Occipital lobe (tissue), 2 donors: ENCODE results near the gene PDE6C. TPM values are rescaled to one million over a fixed set of nuclear protein-coding genes. Genes with fewer than 3 reads are reported as not detected.
"Not testable (repeated sequence)": the region's sequence is repeated elsewhere in the genome, so short reads cannot be mapped to it uniquely, and the experiment has no call there.

ENCODE experiments used
- DNase-seq: peaks from one replicate; lab custom pipeline; 2025; lab: John Stamatoyannopoulos, UW
- total RNA-seq: library from RNA; depleted of rRNA; stranded (reverse); fragments of >200 nt; gene quantifications from one replicate; pipeline ENCODE4 v1.2.3, GENCODE V29; 2014

Gene PDE6C
- total RNA-seq, 1 donor from 2014 or later: not detected

GRCh38 chr10:93629647-93630305 is 17.4 kb downstream of the PDE6C start:
- no peak for DNase-seq

DNA sequence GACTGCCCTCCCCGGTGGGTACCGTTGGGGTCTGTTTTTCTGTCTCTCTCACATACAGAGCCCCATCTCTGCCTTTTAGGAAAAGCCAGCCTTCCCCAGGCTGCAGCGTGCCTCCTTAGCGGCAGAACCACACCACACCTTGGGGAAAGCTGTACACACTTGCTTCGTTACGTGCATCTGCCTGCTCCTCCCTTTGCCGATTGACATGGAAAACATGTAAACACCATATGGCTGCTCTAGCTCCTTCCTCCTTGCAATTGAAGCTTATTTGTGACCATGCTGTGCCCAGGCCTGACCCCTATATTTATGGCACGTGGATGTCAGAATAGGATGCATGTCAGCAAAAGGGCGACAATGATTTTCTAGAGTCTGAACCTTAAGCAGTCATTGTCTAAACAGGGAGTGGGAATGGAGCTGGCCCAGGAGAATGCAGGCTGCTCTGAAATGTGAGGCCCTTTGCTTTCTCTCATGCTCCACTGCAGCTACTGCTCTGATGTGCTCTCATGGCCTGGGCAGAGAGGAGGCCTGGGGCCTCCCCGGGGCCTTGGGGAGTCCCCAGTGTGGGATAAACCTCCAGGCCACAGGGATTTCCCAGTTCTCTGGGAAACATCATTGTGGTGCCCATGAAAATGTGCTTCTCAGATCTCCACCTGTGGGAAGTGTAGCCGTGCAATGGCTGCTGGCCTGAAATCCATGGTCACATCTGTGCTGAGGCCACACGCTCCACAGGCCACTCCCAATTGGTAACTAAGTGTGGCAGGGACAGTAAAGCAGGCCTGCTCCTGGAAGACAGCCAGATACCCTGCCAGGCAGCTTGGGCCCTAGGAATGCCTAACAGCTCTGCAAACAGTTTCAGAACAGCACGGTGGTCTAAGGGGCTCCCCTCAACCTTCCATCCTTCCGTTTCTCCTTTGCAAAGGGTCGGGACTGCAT is 18.6 kb downstream of the PDE6C start:
- no peak for DNase-seq

GRCh38 chr10:93639791-93640190 is 27.5 kb downstream of the PDE6C start:
- no peak for DNase-seq

DNA sequence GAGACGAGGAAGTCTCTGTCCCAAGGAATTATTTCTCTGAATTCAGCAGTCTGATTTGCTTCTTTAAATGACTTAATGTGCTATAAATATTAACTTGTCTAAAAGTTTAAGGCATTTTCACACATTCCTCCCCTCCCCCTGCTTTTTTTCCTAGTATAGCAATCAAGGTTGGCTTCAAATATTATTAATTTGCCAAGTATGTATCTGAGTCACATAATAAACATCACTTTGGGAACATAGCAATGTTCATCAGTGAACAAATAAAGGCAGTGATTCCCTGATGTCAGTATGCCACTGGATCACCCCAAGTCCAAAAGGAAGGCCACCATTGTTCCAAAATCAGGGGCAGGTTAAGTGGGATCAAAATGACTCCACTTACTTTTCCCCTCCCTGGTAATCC is 40.5 kb downstream of the PDE6C start:
- DNase-seq: no peak

DNA sequence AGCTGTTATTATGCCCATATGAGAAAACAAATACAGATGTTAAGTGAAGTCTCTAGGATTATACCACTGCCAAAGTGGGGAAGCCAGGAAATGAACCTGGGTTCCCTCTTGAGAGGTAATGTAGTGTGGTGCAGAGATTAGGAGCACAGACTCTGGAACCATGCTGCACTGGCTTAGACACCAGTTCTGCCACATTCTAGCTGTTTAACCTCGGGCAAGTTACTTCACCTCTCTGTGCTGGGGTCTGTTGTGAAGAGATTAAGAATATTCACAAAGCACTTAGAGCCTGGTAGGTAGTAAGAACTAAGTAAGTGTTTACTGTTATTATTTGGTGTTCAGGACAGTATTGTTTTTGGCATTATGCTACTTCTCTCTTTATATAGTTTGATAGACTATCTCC is 41.9 kb downstream of the PDE6C start:
- no peak for DNase-seq

- DNase-seq: no peak
Observed at GRCh38 chr10:93656155-93656554, 43.8 kb downstream of the PDE6C start.

DNA sequence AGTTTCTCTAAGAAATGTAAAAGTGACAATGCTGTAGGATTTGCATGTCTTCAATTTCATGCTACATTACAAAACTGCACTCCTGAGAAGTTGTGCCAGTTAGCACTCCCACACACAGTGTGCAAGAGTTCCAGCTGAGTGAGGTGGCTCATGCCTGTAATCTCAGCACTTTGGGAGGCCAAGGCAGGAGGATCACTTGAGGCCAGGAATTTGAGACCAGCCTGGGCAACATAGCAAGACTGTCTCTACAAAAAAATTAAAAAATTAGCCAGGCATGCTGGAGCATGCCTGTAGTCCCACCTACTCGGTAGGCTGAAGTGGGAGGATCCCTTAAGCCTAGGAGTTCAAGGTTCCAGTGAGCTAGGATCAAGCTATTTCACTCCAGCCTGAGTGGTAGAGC is 45.4 kb downstream of the PDE6C start:
- DNase-seq: no peak

GRCh38 chr10:93666030-93666429 is 53.7 kb downstream of the PDE6C start:
- no peak for DNase-seq

GRCh38 chr10:93667795-93668194 is 55.5 kb downstream of the PDE6C start:
- DNase-seq: no peak

- no peak for DNase-seq
Observed at GRCh38 chr10:93670372-93670771, 58.0 kb downstream of the PDE6C start.

GRCh38 chr10:93671042-93671441 is 58.7 kb downstream of the PDE6C start:
- DNase-seq: no peak

DNA sequence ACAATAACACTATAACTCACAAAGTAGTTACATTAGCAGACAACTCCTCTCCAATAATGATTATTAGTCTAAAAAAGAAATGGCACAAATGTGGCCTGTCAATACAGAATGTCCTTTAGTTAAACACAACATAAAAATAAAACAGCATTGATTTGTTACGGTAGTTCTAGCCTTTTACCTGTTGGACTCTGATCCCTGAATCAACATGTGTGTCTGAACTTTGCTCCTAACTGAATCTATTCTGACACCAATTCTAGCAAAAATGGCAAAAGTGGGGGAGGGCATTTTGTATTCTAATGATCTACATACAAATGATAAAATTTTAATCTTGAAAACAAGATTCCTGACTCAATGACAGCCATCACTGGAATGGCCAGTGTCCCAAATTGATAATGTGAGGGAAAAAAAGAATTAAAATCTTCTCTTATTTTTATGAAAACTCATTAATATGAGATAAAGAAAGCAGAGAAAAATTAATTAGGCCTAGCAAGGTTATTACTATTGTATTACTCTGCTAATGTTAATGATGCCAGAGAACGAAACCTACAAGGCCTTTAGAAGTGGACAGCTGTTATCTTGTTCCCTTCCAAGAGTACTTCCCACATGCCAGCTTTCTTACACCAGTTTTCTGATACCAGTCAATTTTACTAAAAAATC is 59.8 kb downstream of the PDE6C start:
- no peak for DNase-seq

DNA sequence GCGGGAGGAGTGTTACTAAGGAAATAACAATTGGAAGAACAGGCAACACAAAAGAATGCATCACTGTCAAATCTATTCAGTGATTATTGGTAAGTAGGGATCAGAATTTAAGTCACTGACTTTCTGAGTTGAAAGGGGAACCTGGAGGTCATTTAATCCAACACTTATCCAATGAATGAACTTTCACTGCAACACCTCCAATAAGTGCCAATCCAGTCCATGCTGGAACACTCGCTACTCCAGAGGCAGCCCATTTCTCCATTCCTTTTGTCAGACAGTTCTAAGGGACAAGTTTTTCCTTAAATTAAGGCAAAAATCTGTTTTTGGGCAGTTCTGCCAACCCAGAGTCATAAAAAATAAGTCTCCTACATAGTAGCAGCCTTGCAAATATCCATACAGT is 60.6 kb downstream of the PDE6C start:
- DNase-seq: no peak

DNA sequence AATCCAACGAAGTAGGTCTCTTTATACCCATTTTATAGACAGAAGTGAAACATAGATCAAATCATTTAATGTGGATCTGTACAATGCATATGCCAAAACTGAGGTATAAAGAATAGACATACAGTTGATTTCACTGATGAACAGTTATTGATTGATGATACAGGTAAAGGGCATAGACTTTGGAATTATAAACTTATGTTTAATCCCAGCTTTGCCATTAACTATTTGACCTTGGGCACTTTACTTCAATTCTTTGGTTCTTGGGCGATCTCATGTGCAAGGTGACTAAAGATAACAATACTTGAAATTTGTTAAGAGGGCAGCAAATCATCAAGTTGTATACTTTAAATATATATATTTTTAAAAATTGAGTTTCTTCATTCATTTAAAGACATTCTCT is 61.5 kb downstream of the PDE6C start:
- no peak for DNase-seq

DNA sequence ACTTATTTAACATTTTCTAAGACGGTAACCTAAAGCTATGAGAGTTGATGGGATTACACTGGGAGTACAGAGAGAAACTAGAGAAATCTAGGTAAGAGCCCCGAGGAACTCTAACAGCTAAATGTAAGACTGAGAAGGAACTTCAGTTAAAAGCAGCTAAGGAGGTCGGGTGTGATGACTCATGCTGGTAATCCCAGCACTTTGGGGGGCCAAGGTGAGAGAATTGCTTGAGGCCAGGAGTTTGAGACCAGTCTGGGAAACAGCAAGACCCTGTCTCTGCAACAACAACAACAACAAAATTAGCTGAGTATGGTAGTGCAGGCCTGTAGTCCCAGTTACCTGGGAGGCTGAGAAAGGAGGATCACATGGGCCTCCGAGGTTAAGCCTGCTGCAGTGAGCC is 66.0 kb downstream of the PDE6C start:
- no peak for DNase-seq

- DNase-seq: no peak
Observed at GRCh38 chr10:93678805-93679587, 66.7 kb downstream of the PDE6C start.

- DNase-seq: no peak
Observed at GRCh38 chr10:93680412-93681047, 68.2 kb downstream of the PDE6C start.

- DNase-seq: no peak
Observed at GRCh38 chr10:93687737-93688136, 75.4 kb downstream of the PDE6C start.

DNA sequence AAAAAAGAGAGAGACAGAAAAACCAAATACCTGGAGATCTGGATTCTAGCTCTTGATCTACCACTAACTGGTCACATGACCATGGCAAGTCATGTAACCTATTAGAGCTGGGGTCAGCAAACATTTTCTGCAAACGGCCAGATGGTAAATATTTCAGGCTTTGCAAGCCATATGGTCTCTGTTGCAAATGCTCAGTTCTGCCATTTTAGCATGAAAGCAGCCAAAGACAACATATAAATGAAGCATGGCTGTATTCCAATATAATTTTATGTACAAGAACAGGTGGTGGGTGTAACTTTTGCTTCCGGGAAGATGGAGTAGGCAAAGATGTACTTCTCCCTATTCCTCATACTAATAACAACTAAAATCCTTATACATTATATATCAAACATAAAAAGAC is 83.4 kb downstream of the PDE6C start:
- no peak for DNase-seq

- DNase-seq: not testable (repeated sequence)
Observed at GRCh38 chr10:93696582-93696981, 84.2 kb downstream of the PDE6C start.

DNA sequence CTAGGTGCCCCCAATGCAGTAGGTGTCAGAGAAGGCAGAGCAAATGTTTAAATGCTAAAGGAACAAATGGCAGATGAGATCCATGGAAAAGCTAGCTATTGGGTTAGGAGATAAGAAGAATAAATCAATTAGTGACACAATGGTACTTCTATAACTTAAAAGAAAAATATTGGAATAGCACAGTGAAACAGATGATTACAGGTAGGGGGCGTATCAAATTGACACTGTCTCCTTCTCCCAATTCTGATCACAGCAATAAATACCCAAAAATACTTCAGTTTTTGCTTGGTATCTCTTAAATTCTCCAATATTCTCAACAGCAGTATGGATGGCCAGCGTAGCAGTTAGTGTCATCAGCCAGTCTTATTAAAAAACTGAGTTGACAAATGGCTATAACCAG is 84.9 kb downstream of the PDE6C start:
- no peak for DNase-seq
